RWPE2 (cell line): ENCODE measurements around the gene LSM4.
"Not testable (repeated sequence)": the region's sequence is repeated elsewhere in the genome, so short reads cannot be mapped to it uniquely, and the experiment has no call there.

Source experiments
- ATAC-seq: fragments of 200-7000 bp; cut with Tn5 transposase; 3 replicates; pipeline ENCODE4 v1.9.1; 2021; ENCODE audit warnings: low read depth
- DNase-seq: peaks from one replicate; pipeline ENCODE4 v3.0.0-alpha.2; 2020; ENCODE audit warnings: low spot score
- H3K27ac ChIP-seq: fragments of 450-650 bp; 2 replicates; pipeline ENCODE4 v1.5.1; 2017; ENCODE audit warnings: mild to moderate bottlenecking; ENCODE audit not compliant: poor library complexity, severe bottlenecking
- H3K27me3 ChIP-seq: fragments of 250-450 bp; sonication (Bioruptor Pico); 2 replicates; pipeline ENCODE4 v1.5.1; 2021; ENCODE audit warnings: mild to moderate bottlenecking, moderate library complexity; ENCODE audit not compliant: insufficient read depth, poor library complexity, severe bottlenecking
- H3K36me3 ChIP-seq: fragments of 250-450 bp; sonication (Bioruptor Pico); 2 replicates; pipeline ENCODE4 v1.5.1; 2020; ENCODE audit warnings: low read depth, mild to moderate bottlenecking, moderate library complexity
- H3K4me1 ChIP-seq: fragments of 250-450 bp; sonication (Bioruptor Pico); 2 replicates; pipeline ENCODE4 v1.5.1; 2021; ENCODE audit warnings: mild to moderate bottlenecking, moderate library complexity; ENCODE audit not compliant: insufficient read depth, poor library complexity, severe bottlenecking
- H3K4me3 ChIP-seq: fragments of 250-450 bp; sonication (Bioruptor Pico); 2 replicates; pipeline ENCODE4 v1.5.1; 2021; ENCODE audit warnings: mild to moderate bottlenecking, moderate library complexity; ENCODE audit not compliant: severe bottlenecking
- H3K9me3 ChIP-seq: fragments of 250-450 bp; sonication (Bioruptor Pico); 2 replicates; pipeline ENCODE4 v1.5.1; 2021; ENCODE audit warnings: mild to moderate bottlenecking, moderate library complexity; ENCODE audit not compliant: severe bottlenecking
- CTCF ChIP-seq: fragments of 450-650 bp; IDR thresholded peaks from one replicate; pipeline ENCODE4 v1.5.1; 2017; ENCODE audit warnings: mild to moderate bottlenecking, moderate library complexity; ENCODE audit not compliant: poor library complexity, severe bottlenecking

Gene LSM4

GRCh38 chr19:18322759-18323460 is at the start of gene LSM4:
Gene LSM4, minus strand, starts transcription at chr19:18323076. Its CDS starts 56 bp downstream, at chr19:18323020.
- peaks cover 8% of the 10 kb centered on the region for H3K4me1 ChIP-seq
- H3K27me3 ChIP-seq, result no peaks in the 10 kb centered on the region
- H3K4me3 ChIP-seq, result peak within 1 kb of the TSS; percentile 77
- ATAC-seq, result peak; percentile 96
- TF ChIP-seq CTCF, result no peak
- DNase-seq, result peak; percentile 98
- H3K9me3 ChIP-seq, result no peaks in the 10 kb centered on the region
- peak within 1 kb of the TSS; percentile 74 for H3K27ac ChIP-seq
- peaks cover 22% of the 10 kb centered on the region for H3K36me3 ChIP-seq

- Histone ChIP-seq H3K4me3 (no peak overlapping the region), H3K27me3 (no peaks in the 10 kb centered on the region), H3K27ac (peak overlapping the region; percentile 9), H3K9me3 (no peaks in the 10 kb centered on the region), H3K4me1 (peaks cover 28% of the 10 kb centered on the region), H3K36me3 (no peaks in the 10 kb centered on the region)
- TF ChIP-seq CTCF, result no peak
- ATAC-seq (no peak), DNase-seq (no peak)
These were observed 45.8 kb upstream of the LSM4 start for GRCh38 chr19:18368504-18369222.

GRCh38 chr19:18366021-18366435 is 43.2 kb upstream of the LSM4 start:
- Histone ChIP-seq H3K27ac (peak overlapping the region; percentile 79), H3K9me3 (no peaks in the 10 kb centered on the region), H3K4me1 (peaks cover 23% of the 10 kb centered on the region), H3K27me3 (no peaks in the 10 kb centered on the region), H3K4me3 (no peak overlapping the region), H3K36me3 (no peaks in the 10 kb centered on the region)
- DNase-seq (no peak), ATAC-seq (peak; percentile 41; the same call in 2 of the 3 replicates)
- no peak for TF ChIP-seq CTCF

- Histone ChIP-seq H3K36me3 (no peaks in the 10 kb centered on the region), H3K27ac (peak overlapping the region; percentile 79), H3K4me3 (no peak overlapping the region), H3K9me3 (no peaks in the 10 kb centered on the region), H3K4me1 (peaks cover 23% of the 10 kb centered on the region), H3K27me3 (no peaks in the 10 kb centered on the region)
- DNase-seq, result peak; percentile 90
- ATAC-seq, result peak; percentile 78
- no peak for TF ChIP-seq CTCF
These were observed 42.1 kb upstream of the LSM4 start for GRCh38 chr19:18364826-18365528.

- peaks cover 23% of the 10 kb centered on the region for H3K4me1 ChIP-seq
- ATAC-seq, H3K4me3 ChIP-seq: not testable (repeated sequence)
These were observed 41.5 kb upstream of the LSM4 start for GRCh38 chr19:18364277-18364825.

More at GRCh38 chr19:18364277-18364825, 41.5 kb upstream of the LSM4 start:
- DNase-seq, H3K27me3 ChIP-seq, H3K36me3 ChIP-seq, H3K9me3 ChIP-seq: not testable (repeated sequence)
- peak overlapping the region; percentile 79 for H3K27ac ChIP-seq
